OCI-LY1 (cell line): ENCODE measurements around the gene OR10G6.

ENCODE experiments used
- H2AFZ ChIP-seq: fragments of 200-600 bp; sonication (generic), shearing (Covaris generic); 2 replicates; pipeline ENCODE4 v1.6.0; 2014; ENCODE audit warnings: antibody characterized with exemption, mild to moderate bottlenecking, low read length
- H3F3A ChIP-seq: fragments of 200-600 bp; sonication (generic), shearing (Covaris generic); 2 replicates; pipeline ENCODE4 v1.6.0; 2014; ENCODE audit warnings: mild to moderate bottlenecking, antibody characterized with exemption, low read length, moderate library complexity; ENCODE audit not compliant: insufficient read depth
- H3K27ac ChIP-seq: fragments of 200-600 bp; sonication (generic); 2 replicates; pipeline ENCODE4 v1.5.1; 2014; ENCODE audit warnings: low read length, mixed run types, mild to moderate bottlenecking, low read depth; ENCODE audit not compliant: poor library complexity, severe bottlenecking
- H3K27me3 ChIP-seq: fragments of 200-600 bp; sonication (generic); 2 replicates; pipeline ENCODE4 v1.6.0; 2014; ENCODE audit warnings: antibody characterized with exemption, mild to moderate bottlenecking, low read length, moderate library complexity; ENCODE audit not compliant: insufficient read depth
- H3K36me3 ChIP-seq: fragments of 200-600 bp; sonication (generic); 2 replicates; pipeline ENCODE4 v1.6.1; 2014; ENCODE audit warnings: mild to moderate bottlenecking, antibody characterized with exemption, low read length, moderate library complexity, mixed read lengths; ENCODE audit not compliant: insufficient read depth
- H3K4me1 ChIP-seq: fragments of 200-600 bp; sonication (generic); 2 replicates; pipeline ENCODE4 v1.5.1; 2014; ENCODE audit warnings: mild to moderate bottlenecking, low read length, moderate library complexity; ENCODE audit not compliant: insufficient read depth, severe bottlenecking
- H3K4me2 ChIP-seq: fragments of 200-600 bp; sonication (generic), shearing (Covaris generic); 2 replicates; pipeline ENCODE4 v1.6.1; 2014; ENCODE audit warnings: low read length
- H3K4me3 ChIP-seq: fragments of 200-600 bp; sonication (generic); 2 replicates; pipeline ENCODE4 v1.5.1; 2014; ENCODE audit warnings: low read length, low read depth, mild to moderate bottlenecking, mixed read lengths; ENCODE audit not compliant: poor library complexity, severe bottlenecking
- H3K79me2 ChIP-seq: fragments of 200-600 bp; shearing (Covaris generic); 2 replicates; pipeline ENCODE4 v1.6.1; 2016; ENCODE audit warnings: mixed run types, low read length, mixed read lengths; ENCODE audit not compliant: insufficient read depth
- H3K9ac ChIP-seq: fragments of 200-600 bp; sonication (generic), shearing (Covaris generic); 2 replicates; pipeline ENCODE4 v1.6.1; 2014; ENCODE audit warnings: mild to moderate bottlenecking, low read length, mixed read lengths
- H3K9me2 ChIP-seq: fragments of 200-600 bp; sonication (generic), shearing (Covaris generic); 2 replicates; pipeline ENCODE4 v1.6.1; 2014; ENCODE audit warnings: low read depth, mild to moderate bottlenecking, low read length, mixed read lengths
- H3K9me3 ChIP-seq: fragments of 200-600 bp; shearing (Covaris generic); 2 replicates; pipeline ENCODE4 v1.6.1; 2014; ENCODE audit warnings: low read length, mixed read lengths
- H4K20me1 ChIP-seq: fragments of 200-600 bp; sonication (generic), shearing (Covaris generic); 2 replicates; pipeline ENCODE4 v1.6.0; 2016; ENCODE audit warnings: mild to moderate bottlenecking, low read length; ENCODE audit not compliant: insufficient read depth
- CTCF ChIP-seq: fragments of 200-600 bp; sonication (generic), shearing (Covaris generic); IDR thresholded peaks from 2 replicates; pipeline ENCODE4 v1.5.1; 2017; ENCODE audit warnings: mild to moderate bottlenecking, antibody characterized with exemption, low read length, moderate library complexity, mixed read lengths
- EZH2 ChIP-seq: fragments of 200-600 bp; sonication (generic), shearing (Covaris generic); IDR thresholded peaks from 2 replicates; pipeline ENCODE4 v1.8.0; 2017; ENCODE audit warnings: borderline replicate concordance, mixed run types, mild to moderate bottlenecking, antibody characterized with exemption, low read length, moderate library complexity, mixed read lengths

OR10G6 gene, protein sequence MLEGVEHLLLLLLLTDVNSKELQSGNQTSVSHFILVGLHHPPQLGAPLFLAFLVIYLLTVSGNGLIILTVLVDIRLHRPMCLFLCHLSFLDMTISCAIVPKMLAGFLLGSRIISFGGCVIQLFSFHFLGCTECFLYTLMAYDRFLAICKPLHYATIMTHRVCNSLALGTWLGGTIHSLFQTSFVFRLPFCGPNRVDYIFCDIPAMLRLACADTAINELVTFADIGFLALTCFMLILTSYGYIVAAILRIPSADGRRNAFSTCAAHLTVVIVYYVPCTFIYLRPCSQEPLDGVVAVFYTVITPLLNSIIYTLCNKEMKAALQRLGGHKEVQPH

GRCh38 chr11:123995119-123995518 is at the start of gene OR10G6:
TSS of gene OR10G6 (minus strand) at chr11:123995161. CDS start at chr11:123995161, 0 bp downstream.
- no peak within 1 kb of the TSS for H3K4me2 ChIP-seq
- H3K27me3 ChIP-seq, result no peaks in the 10 kb centered on the region
- no peaks in the 10 kb centered on the region for H3F3A ChIP-seq
- H3K36me3 ChIP-seq, result no peaks in the 10 kb centered on the region
- H3K9ac ChIP-seq, result no peak within 1 kb of the TSS
- H3K9me3 ChIP-seq, result no peaks in the 10 kb centered on the region
- H3K27ac ChIP-seq, result no peak within 1 kb of the TSS
- H3K4me3 ChIP-seq, result no peak within 1 kb of the TSS
- no peaks in the 10 kb centered on the region for H3K79me2 ChIP-seq
- no peaks in the 10 kb centered on the region for H3K4me1 ChIP-seq
- no peaks in the 10 kb centered on the region for H3K9me2 ChIP-seq
- TF ChIP-seq EZH2, result no peak
- TF ChIP-seq CTCF, result no peak
- H2AFZ ChIP-seq, result no peak within 1 kb of the TSS
- no peaks in the 10 kb centered on the region for H4K20me1 ChIP-seq

DNA sequence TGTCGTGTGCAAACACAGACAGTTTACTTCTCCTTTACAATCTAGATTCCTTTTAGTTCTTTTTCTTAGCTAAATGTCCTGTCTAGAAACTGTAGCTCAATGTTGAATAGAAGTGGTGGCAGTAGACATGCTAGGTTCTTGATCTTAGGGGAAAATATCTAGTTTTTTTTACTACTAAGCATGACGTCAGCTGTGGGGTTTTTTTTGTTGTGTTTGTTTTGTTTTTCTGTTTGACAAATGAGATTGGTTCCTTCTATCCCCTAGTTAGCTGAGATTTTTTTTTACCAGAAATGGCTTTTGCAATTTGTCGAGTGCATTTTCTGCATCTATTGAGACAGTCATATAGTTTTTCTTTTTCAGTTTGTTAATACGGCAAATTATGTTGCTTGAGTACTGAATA is 48.5 kb upstream of the OR10G6 start:
- H3K4me1 ChIP-seq, result no peaks in the 10 kb centered on the region
- no peaks in the 10 kb centered on the region for H3K27me3 ChIP-seq
- no peak overlapping the region for H3K27ac ChIP-seq
- H3K4me3 ChIP-seq, result no peak overlapping the region
- H3K79me2 ChIP-seq, result no peaks in the 10 kb centered on the region
- no peak for TF ChIP-seq CTCF
- no peak for TF ChIP-seq EZH2
- no peak overlapping the region for H3K9ac ChIP-seq
- H3K9me3 ChIP-seq, result no peaks in the 10 kb centered on the region
- no peaks in the 10 kb centered on the region for H3K36me3 ChIP-seq
- no peak overlapping the region for H3K4me2 ChIP-seq
- H3K9me2 ChIP-seq, result no peaks in the 10 kb centered on the region
- H2AFZ ChIP-seq, result no peak overlapping the region
- no peaks in the 10 kb centered on the region for H4K20me1 ChIP-seq
- H3F3A ChIP-seq, result no peaks in the 10 kb centered on the region

DNA sequence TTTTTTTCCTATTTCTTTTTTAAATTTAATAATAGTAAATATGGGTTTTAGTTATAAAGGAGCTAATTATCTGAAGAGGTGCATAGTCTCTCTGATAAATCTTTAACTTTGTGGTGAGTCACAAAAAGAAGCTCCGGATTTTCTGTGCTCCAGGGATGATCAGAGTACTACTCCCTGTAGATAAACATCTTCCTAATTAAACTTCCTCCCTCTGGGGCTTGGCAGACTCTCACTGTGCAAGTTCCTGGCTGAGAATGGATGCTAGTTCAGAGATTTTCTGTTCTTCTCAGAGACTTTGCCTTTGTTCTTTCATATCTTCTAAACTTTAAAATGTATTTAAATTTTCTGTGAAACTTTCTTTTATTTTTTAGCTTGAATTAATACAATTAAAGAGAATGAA is 46.3 kb upstream of the OR10G6 start, which contains the start of gene OR10G7:
TSS of gene OR10G7 (minus strand) at position 72 of the 400 bp plus-strand sequence. CDS start 2,324 bp downstream, outside the sequence.
- H3K4me1 ChIP-seq, result no peaks in the 10 kb centered on the region
- no peak for TF ChIP-seq CTCF
- no peak for TF ChIP-seq EZH2
- H3K36me3 ChIP-seq, result no peaks in the 10 kb centered on the region
- H4K20me1 ChIP-seq, result no peaks in the 10 kb centered on the region
- no peak within 1 kb of the TSS for H3K27ac ChIP-seq
- no peaks in the 10 kb centered on the region for H3F3A ChIP-seq
- H3K4me3 ChIP-seq, result no peak within 1 kb of the TSS
- no peak within 1 kb of the TSS for H3K4me2 ChIP-seq
- H3K9me2 ChIP-seq, result no peaks in the 10 kb centered on the region
- no peaks in the 10 kb centered on the region for H3K79me2 ChIP-seq
- no peaks in the 10 kb centered on the region for H3K9me3 ChIP-seq
- H3K9ac ChIP-seq, result no peak within 1 kb of the TSS
- H2AFZ ChIP-seq, result no peak within 1 kb of the TSS
- H3K27me3 ChIP-seq, result no peaks in the 10 kb centered on the region
